Activated CD4-positive, alpha-beta T cell treated with anti-CD3 and anti-CD28 coated beads, Interleukin-2, amount 50 U/mL, for 48 hours (primary cell): ENCODE measurements around the gene SCML1.

Experiments
- DNase-seq, 2 experiments: peaks; one replicate each; pipeline ENCODE4 v3.0.0-alpha.2; 2020

The SCML1 gene

GRCh38 chrX:17736856-17737709 lies at the start of gene SCML1:
Gene SCML1 (plus strand): TSS chrX:17737493. CDS start chrX:17744187, 6,694 bp downstream.
- DNase-seq, result peak; percentile 90 to 92

GRCh38 chrX:17687648-17688047 lies 49.6 kb upstream of the SCML1 start:
- no peak for DNase-seq

- DNase-seq, result peak; percentile 20
These were observed 47.3 kb upstream of the SCML1 start for GRCh38 chrX:17689971-17690409.

- no peak for DNase-seq
These were observed 44.5 kb upstream of the SCML1 start for GRCh38 chrX:17692709-17693346.

GRCh38 chrX:17697191-17697590 lies 40.1 kb upstream of the SCML1 start:
- DNase-seq, result no peak

- no peak for DNase-seq
These were observed 36.3 kb upstream of the SCML1 start for GRCh38 chrX:17700976-17701375.

- DNase-seq, result no peak
These were observed 34.1 kb upstream of the SCML1 start for GRCh38 chrX:17703201-17703600.

GRCh38 chrX:17705211-17705610 lies 32.1 kb upstream of the SCML1 start:
- DNase-seq, result no peak

- no peak for DNase-seq
These were observed 30.6 kb upstream of the SCML1 start for GRCh38 chrX:17706676-17707075.

- no peak for DNase-seq
These were observed 29.6 kb upstream of the SCML1 start for GRCh38 chrX:17707731-17708130.

- DNase-seq, result no peak
These were observed 26.4 kb upstream of the SCML1 start for GRCh38 chrX:17710871-17711301.

- no peak for DNase-seq
These were observed 24.0 kb upstream of the SCML1 start for GRCh38 chrX:17713288-17713687.

- DNase-seq, result no peak
These were observed 18.6 kb upstream of the SCML1 start for GRCh38 chrX:17718649-17719165.

- no peak for DNase-seq
These were observed 17.6 kb upstream of the SCML1 start for GRCh38 chrX:17719711-17720110.

GRCh38 chrX:17721715-17722114 lies 15.6 kb upstream of the SCML1 start:
- DNase-seq, result no peak

GRCh38 chrX:17725181-17725580 lies 12.1 kb upstream of the SCML1 start:
- no peak for DNase-seq

- DNase-seq, result no peak
These were observed 5.0 kb upstream of the SCML1 start for GRCh38 chrX:17732138-17732783.

- DNase-seq, result no peak
These were observed 1.9 kb upstream of the SCML1 start for GRCh38 chrX:17735406-17735805.

- no peak for DNase-seq
These were observed 826 bp upstream of the SCML1 start for GRCh38 chrX:17736478-17736855.

- DNase-seq, result peak in 1 of 2 experiments; percentile 22
These were observed 355 bp downstream of the SCML1 start for GRCh38 chrX:17737710-17737985.

GRCh38 chrX:17737986-17738713 lies 857 bp downstream of the SCML1 start:
- peak; percentile 37 to 41 for DNase-seq

- DNase-seq, result no peak
These were observed 1.6 kb downstream of the SCML1 start for GRCh38 chrX:17738737-17739535.
